H1 (cell line): ENCODE data around the gene TMEM255B. TPM values are rescaled to one million over a fixed set of nuclear protein-coding genes. Genes with fewer than 3 reads are reported as not detected.

ENCODE experiments used
- NRF1 ChIP-seq: IDR thresholded peaks from 2 replicates; pipeline ENCODE4 v1.6.1; 2011; ENCODE audit warnings: mild to moderate bottlenecking, low read depth, low read length, improper control_type of control experiment
- polyA plus RNA-seq, 7 experiments: library from polyadenylated mRNA; depleted of rRNA in 3 of 7; stranded (reverse) in 5 of 7; unstranded in 2 of 7; fragments of >200 nt in 5 of 7; fragments of 200-250 nt in 2 of 7; gene quantifications; 1 replicate in 5 of 7; 2 replicates in 1 of 7; 4 replicates in 1 of 7; pipeline versions ENCODE4 v1.2.1 to v1.2.3, GENCODE V29; 2011 to 2013; ENCODE audit warnings: missing spikeins in 2 of 7, mixed read lengths in 2 of 7
- total RNA-seq: library from RNA; stranded (reverse); fragmentation: NEBNext Ultra II Directional; extraction: Animal tissue kit (Norgen Biotek cat#: 25700); gene quantifications from 2 replicates; pipeline ENCODE4 v1.2.1, GENCODE V29; 2021

Gene TMEM255B
- total and polyA plus RNA-seq, 2 of the 8 experiments (the other 6 are each of a cell fraction or from before 2014, with no cell fraction given), result 3.4 to 4.4 TPM

GRCh38 chr13:113777311-113778260 lies 18.6 kb downstream of the TMEM255B start (continued):
- no peak for TF ChIP-seq NRF1
- TF ChIP-seq, all 59 proteins: peak for 6
